ENCODE measurements around the gene RASAL1.
A peak's percentile ranks its signal among the peaks of the same experiment; 100 is the strongest.

RASAL1 gene

GRCh38 chr12:113183030-113183589, 47.5 kb upstream of the RASAL1 start:
- Histone ChIP-seq H3K27me3 (ENCODE audit: control insufficient read depth in 1 of 2, insufficient read depth in 1 of 2, low read length in 2 of 2) (no peaks in the 10 kb centered on the region), H2BK120ac (ENCODE audit: low read depth, low read length) (no peak overlapping the region), H3K9ac (ENCODE audit: low read length) (peak overlapping the region; percentile 96), H3K9me3 (ENCODE audit: control insufficient read depth, low read length) (no peaks in the 10 kb centered on the region), H3K27ac (ENCODE audit: low read length, poor library complexity, severe bottlenecking) (no peak overlapping the region), H3K4ac (ENCODE audit: low read depth in 1 of 2, low read length in 2 of 2) (no peak overlapping the region), H3K23ac (ENCODE audit: low read length in 2 of 2) (no peak overlapping the region), H3K14ac (ENCODE audit: low read length in 2 of 2) (no peak overlapping the region), H3K4me1 (ENCODE audit: control insufficient read depth, insufficient read depth, low read depth, low read length) (peaks cover 18% of the 10 kb centered on the region), H2BK5ac (ENCODE audit: low read depth, low read length, poor library complexity, severe bottlenecking) (no peak overlapping the region), H2BK15ac (ENCODE audit: low read depth, poor library complexity, severe bottlenecking) (no peak overlapping the region), H3K4me2 (ENCODE audit: low read length, poor library complexity, severe bottlenecking) (no peak overlapping the region), H3K79me1 (replicated peaks; ENCODE audit: low read length, poor library complexity, severe bottlenecking) (peaks cover 38% of the 10 kb centered on the region), H3K4me3 (ENCODE audit: insufficient read depth in 1 of 2, low read depth in 1 of 2, low read length in 2 of 2) (peak overlapping the region in 1 of 2 experiments; percentile 98), H3K36me3 (ENCODE audit: control insufficient read depth in 1 of 2, insufficient read depth in 2 of 2, low read depth in 1 of 2, low read length in 2 of 2) (peaks cover 34 to 39% of the 10 kb centered on the region in 2 experiments), H2BK12ac (ENCODE audit: low read length in 2 of 2) (peak overlapping the region in 1 of 2 experiments; percentile 17), H4K8ac (ENCODE audit: low read length) (no peak overlapping the region), H4K91ac (ENCODE audit: low read length) (no peak overlapping the region), H2AK5ac (ENCODE audit: low read length, severe bottlenecking) (no peak overlapping the region), H2AFZ (ENCODE audit: low read depth, low read length) (no peak overlapping the region), H3K18ac (ENCODE audit: low read depth in 1 of 2, low read length in 2 of 2) (no peak overlapping the region)
- over 99% methylated on average over 9 of the region's 11 CpGs for WGBS
- DNase-seq = no peak

GRCh38 chr12:113181975-113182374, 46.4 kb upstream of the RASAL1 start:
- Histone ChIP-seq H3K18ac (ENCODE audit: low read depth in 1 of 2, low read length in 2 of 2) (no peak overlapping the region), H3K14ac (ENCODE audit: low read length in 2 of 2) (no peak overlapping the region)

DNA sequence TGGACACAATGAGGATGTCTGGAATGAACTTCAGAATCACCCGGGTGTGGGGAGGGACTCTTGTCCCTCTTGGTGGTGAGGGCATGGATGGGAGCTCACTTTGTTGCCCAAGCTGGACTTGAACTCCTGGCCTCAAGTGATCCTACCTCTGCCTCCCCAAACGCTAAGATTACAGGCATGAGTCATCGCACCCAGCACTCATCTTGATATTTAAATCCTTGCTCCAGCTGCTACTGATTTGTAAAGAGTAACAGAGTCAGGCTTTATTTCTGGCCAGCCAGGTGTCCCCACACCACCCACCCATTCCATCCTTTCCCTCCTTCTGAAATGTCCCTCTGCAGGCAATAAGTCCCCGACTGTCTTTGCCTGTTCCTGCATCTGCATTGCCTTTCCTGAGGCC, 44.8 kb upstream of the RASAL1 start:
- Histone ChIP-seq H2BK120ac (ENCODE audit: low read depth, low read length) (no peak overlapping the region), H2AK5ac (ENCODE audit: low read length, severe bottlenecking) (no peak overlapping the region), H3K4me3 (ENCODE audit: insufficient read depth in 1 of 2, low read depth in 1 of 2, low read length in 2 of 2) (no peak overlapping the region), H2BK5ac (ENCODE audit: low read depth, low read length, poor library complexity, severe bottlenecking) (no peak overlapping the region), H3K9ac (ENCODE audit: low read length) (no peak overlapping the region), H3K79me1 (replicated peaks; ENCODE audit: low read length, poor library complexity, severe bottlenecking) (peaks cover 31% of the 10 kb centered on the region), H2BK15ac (ENCODE audit: low read depth, poor library complexity, severe bottlenecking) (no peak overlapping the region), H3K23ac (ENCODE audit: low read length in 2 of 2) (no peak overlapping the region), H3K27ac (ENCODE audit: low read length, poor library complexity, severe bottlenecking) (no peak overlapping the region), H2BK12ac (ENCODE audit: low read length in 2 of 2) (no peak overlapping the region), H3K36me3 (ENCODE audit: control insufficient read depth in 1 of 2, insufficient read depth in 2 of 2, low read depth in 1 of 2, low read length in 2 of 2) (peaks cover 51 to 56% of the 10 kb centered on the region in 2 experiments), H3K18ac (ENCODE audit: low read depth in 1 of 2, low read length in 2 of 2) (no peak overlapping the region), H4K91ac (ENCODE audit: low read length) (no peak overlapping the region), H3K14ac (ENCODE audit: low read length in 2 of 2) (no peak overlapping the region), H3K4me1 (ENCODE audit: control insufficient read depth, insufficient read depth, low read depth, low read length) (peaks cover 6% of the 10 kb centered on the region), H3K27me3 (ENCODE audit: control insufficient read depth in 1 of 2, insufficient read depth in 1 of 2, low read length in 2 of 2) (no peaks in the 10 kb centered on the region), H2AFZ (ENCODE audit: low read depth, low read length) (no peak overlapping the region), H4K8ac (ENCODE audit: low read length) (no peak overlapping the region), H3K9me3 (ENCODE audit: control insufficient read depth, low read length) (peaks cover 15% of the 10 kb centered on the region), H3K4me2 (ENCODE audit: low read length, poor library complexity, severe bottlenecking) (no peak overlapping the region), H3K4ac (ENCODE audit: low read depth in 1 of 2, low read length in 2 of 2) (no peak overlapping the region)
- WGBS = 79% methylated on average over 4 of the region's 4 CpGs
- DNase-seq = no peak

More at GRCh38 chr12:113181975-113182374, 46.4 kb upstream of the RASAL1 start:
- Histone ChIP-seq H3K36me3 (ENCODE audit: control insufficient read depth in 1 of 2, insufficient read depth in 2 of 2, low read depth in 1 of 2, low read length in 2 of 2) (peaks cover 45 to 50% of the 10 kb centered on the region in 2 experiments), H3K4me1 (ENCODE audit: control insufficient read depth, insufficient read depth, low read depth, low read length) (peaks cover 16% of the 10 kb centered on the region), H4K8ac (ENCODE audit: low read length) (no peak overlapping the region), H4K91ac (ENCODE audit: low read length) (no peak overlapping the region), H2BK12ac (ENCODE audit: low read length in 2 of 2) (no peak overlapping the region), H3K4ac (ENCODE audit: low read depth in 1 of 2, low read length in 2 of 2) (no peak overlapping the region), H3K4me2 (ENCODE audit: low read length, poor library complexity, severe bottlenecking) (no peak overlapping the region), H2BK15ac (ENCODE audit: low read depth, poor library complexity, severe bottlenecking) (no peak overlapping the region), H3K79me1 (replicated peaks; ENCODE audit: low read length, poor library complexity, severe bottlenecking) (peaks cover 36% of the 10 kb centered on the region), H2AFZ (ENCODE audit: low read depth, low read length) (no peak overlapping the region), H3K9me3 (ENCODE audit: control insufficient read depth, low read length) (peaks cover 10% of the 10 kb centered on the region), H2BK120ac (ENCODE audit: low read depth, low read length) (no peak overlapping the region), H2AK5ac (ENCODE audit: low read length, severe bottlenecking) (no peak overlapping the region), H3K27me3 (ENCODE audit: control insufficient read depth in 1 of 2, insufficient read depth in 1 of 2, low read length in 2 of 2) (no peaks in the 10 kb centered on the region), H3K23ac (ENCODE audit: low read length in 2 of 2) (no peak overlapping the region), H3K4me3 (ENCODE audit: insufficient read depth in 1 of 2, low read depth in 1 of 2, low read length in 2 of 2) (no peak overlapping the region), H3K27ac (ENCODE audit: low read length, poor library complexity, severe bottlenecking) (no peak overlapping the region), H2BK5ac (ENCODE audit: low read depth, low read length, poor library complexity, severe bottlenecking) (no peak overlapping the region), H3K9ac (ENCODE audit: low read length) (no peak overlapping the region)
- no peak for DNase-seq
- WGBS = 90% methylated on average over 1 of the region's 3 CpGs

DNA sequence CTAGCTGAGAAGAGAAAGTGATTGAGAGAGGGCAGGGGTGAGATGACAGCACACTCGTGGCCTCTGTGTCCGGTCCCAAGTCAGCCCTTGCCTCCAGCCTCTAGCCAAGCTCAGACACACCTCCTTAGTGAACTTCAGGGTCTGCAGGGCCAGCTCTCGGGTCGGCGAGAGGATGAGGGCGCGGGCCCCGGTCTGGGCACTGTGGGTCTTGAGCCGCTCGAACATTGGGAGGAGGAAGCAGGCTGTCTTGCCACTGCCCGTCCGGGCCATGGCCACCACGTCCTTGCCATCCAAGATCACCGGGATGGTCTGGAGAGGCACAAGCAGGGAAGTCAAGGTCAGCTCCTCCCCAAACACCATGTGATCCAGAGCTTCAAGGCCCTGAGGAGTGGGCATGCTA, 43.5 kb upstream of the RASAL1 start:
- no peak overlapping the region for H4K91ac ChIP-seq (ENCODE audit: low read length)
- no peak overlapping the region for H4K8ac ChIP-seq (ENCODE audit: low read length)
- H2AK5ac ChIP-seq (ENCODE audit: low read length, severe bottlenecking) = no peak overlapping the region
- H3K4me3 ChIP-seq (ENCODE audit: insufficient read depth in 1 of 2, low read depth in 1 of 2, low read length in 2 of 2) = no peak overlapping the region
- no peak overlapping the region for H2AFZ ChIP-seq (ENCODE audit: low read depth, low read length)
- H3K36me3 ChIP-seq (ENCODE audit: control insufficient read depth in 1 of 2, insufficient read depth in 2 of 2, low read depth in 1 of 2, low read length in 2 of 2) = peaks cover 59 to 66% of the 10 kb centered on the region in 2 experiments
- no peak overlapping the region for H3K27ac ChIP-seq (ENCODE audit: low read length, poor library complexity, severe bottlenecking)
- H2BK120ac ChIP-seq (ENCODE audit: low read depth, low read length) = no peak overlapping the region
- no peak overlapping the region for H2BK15ac ChIP-seq (ENCODE audit: low read depth, poor library complexity, severe bottlenecking)
- 96% methylated on average over 14 of the region's 14 CpGs for WGBS
- peaks cover 15% of the 10 kb centered on the region for H3K9me3 ChIP-seq (ENCODE audit: control insufficient read depth, low read length)
- H3K27me3 ChIP-seq (ENCODE audit: control insufficient read depth in 1 of 2, insufficient read depth in 1 of 2, low read length in 2 of 2) = no peaks in the 10 kb centered on the region
- H3K18ac ChIP-seq (ENCODE audit: low read depth in 1 of 2, low read length in 2 of 2) = no peak overlapping the region
- no peak overlapping the region for H3K9ac ChIP-seq (ENCODE audit: low read length)
- peaks cover 10% of the 10 kb centered on the region for H3K4me1 ChIP-seq (ENCODE audit: control insufficient read depth, insufficient read depth, low read depth, low read length)
- no peak overlapping the region for H3K4me2 ChIP-seq (ENCODE audit: low read length, poor library complexity, severe bottlenecking)
- H2BK12ac ChIP-seq (ENCODE audit: low read length in 2 of 2) = no peak overlapping the region
- no peak for DNase-seq
- no peak overlapping the region for H2BK5ac ChIP-seq (ENCODE audit: low read depth, low read length, poor library complexity, severe bottlenecking)
- peaks cover 34% of the 10 kb centered on the region for H3K79me1 ChIP-seq (replicated peaks; ENCODE audit: low read length, poor library complexity, severe bottlenecking)
- no peak overlapping the region for H3K23ac ChIP-seq (ENCODE audit: low read length in 2 of 2)
- no peak overlapping the region for H3K4ac ChIP-seq (ENCODE audit: low read depth in 1 of 2, low read length in 2 of 2)
- H3K14ac ChIP-seq (ENCODE audit: low read length in 2 of 2) = no peak overlapping the region

Data from mesenchymal stem cell (in vitro differentiated cells and primary cell).